OCI-LY3 (cell line): ENCODE measurements around the gene MAP3K19.

ENCODE experiments used
- EZH2phosphoT487 ChIP-seq: fragments of 200-600 bp; shearing (Covaris generic); IDR thresholded peaks from 2 replicates; pipeline ENCODE4 v1.6.1; 2018; ENCODE audit warnings: antibody characterized with exemption, mixed run types, low read depth
- TF ChIP-seq, protein P1 (sequence below): fragments of 200-600, 300-600 bp; sonication (generic); IDR thresholded peaks from 2 replicates; pipeline ENCODE4 v1.5.1; 2014; ENCODE audit warnings: antibody characterized with exemption, low read length, low read depth

DNA sequence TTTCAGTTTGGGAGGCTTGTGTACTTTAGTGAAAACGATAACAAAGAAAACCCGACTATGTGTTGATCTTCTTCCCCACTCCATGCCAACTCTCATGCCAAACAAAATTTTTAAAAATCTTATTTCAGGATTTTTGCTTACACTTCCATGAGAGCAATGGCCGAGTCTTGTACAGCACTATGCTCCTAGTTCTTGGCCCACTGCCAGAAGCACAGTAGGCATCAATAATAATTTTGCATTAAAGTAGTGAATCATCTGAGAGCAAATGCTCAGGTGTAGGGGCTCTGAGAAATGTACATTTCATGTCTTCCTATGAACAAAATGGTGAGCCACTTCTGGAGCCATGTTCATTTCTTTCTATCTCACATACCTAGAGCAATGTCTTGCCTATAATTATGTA lies 62.2 kb downstream of the MAP3K19 start:
- TF ChIP-seq, protein P1, sequence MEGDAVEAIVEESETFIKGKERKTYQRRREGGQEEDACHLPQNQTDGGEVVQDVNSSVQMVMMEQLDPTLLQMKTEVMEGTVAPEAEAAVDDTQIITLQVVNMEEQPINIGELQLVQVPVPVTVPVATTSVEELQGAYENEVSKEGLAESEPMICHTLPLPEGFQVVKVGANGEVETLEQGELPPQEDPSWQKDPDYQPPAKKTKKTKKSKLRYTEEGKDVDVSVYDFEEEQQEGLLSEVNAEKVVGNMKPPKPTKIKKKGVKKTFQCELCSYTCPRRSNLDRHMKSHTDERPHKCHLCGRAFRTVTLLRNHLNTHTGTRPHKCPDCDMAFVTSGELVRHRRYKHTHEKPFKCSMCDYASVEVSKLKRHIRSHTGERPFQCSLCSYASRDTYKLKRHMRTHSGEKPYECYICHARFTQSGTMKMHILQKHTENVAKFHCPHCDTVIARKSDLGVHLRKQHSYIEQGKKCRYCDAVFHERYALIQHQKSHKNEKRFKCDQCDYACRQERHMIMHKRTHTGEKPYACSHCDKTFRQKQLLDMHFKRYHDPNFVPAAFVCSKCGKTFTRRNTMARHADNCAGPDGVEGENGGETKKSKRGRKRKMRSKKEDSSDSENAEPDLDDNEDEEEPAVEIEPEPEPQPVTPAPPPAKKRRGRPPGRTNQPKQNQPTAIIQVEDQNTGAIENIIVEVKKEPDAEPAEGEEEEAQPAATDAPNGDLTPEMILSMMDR: no peak
- no peak for TF ChIP-seq EZH2phosphoT487
